H1 (cell line): ENCODE data around the gene TRIM47. TPM values are rescaled to one million over a fixed set of nuclear protein-coding genes. Genes with fewer than 3 reads are reported as not detected.

Experiments used
- CBX5 ChIP-seq: fragments of 300-800, 300-1000 bp; sonication (generic); IDR thresholded peaks from 2 replicates; pipeline ENCODE4 v1.7.1; 2016; ENCODE audit warnings: antibody characterized with exemption, low read length, low read depth
- CHD1 ChIP-seq: IDR thresholded peaks from 2 replicates; pipeline ENCODE4 v1.6.1; 2012; ENCODE audit warnings: low read depth, low read length, improper control_type of control experiment
- GTF2F1 ChIP-seq: IDR thresholded peaks from 2 replicates; pipeline ENCODE4 v1.6.1; 2012; ENCODE audit warnings: low read depth, low read length, improper control_type of control experiment, borderline replicate concordance
- POLR2AphosphoS5 ChIP-seq: IDR thresholded peaks from 2 replicates; pipeline ENCODE4 v1.6.1; 2011; ENCODE audit warnings: low read depth, low read length
- RAD21 ChIP-seq, 2 experiments: IDR thresholded peaks in 1 of 2; conservative IDR thresholded peaks in 1 of 2; 2 replicates each; pipeline ENCODE4 v1.6.1; 2011; ENCODE audit warnings: low read depth in 2 of 2, low read length in 2 of 2, improper control_type of control experiment in 1 of 2, inconsistent platforms in 1 of 2, mild to moderate bottlenecking in 1 of 2, moderate library complexity in 1 of 2
- SP1 ChIP-seq: IDR thresholded peaks from 2 replicates; pipeline ENCODE4 v1.6.1; 2011; ENCODE audit warnings: low read depth, low read length
- YY1 ChIP-seq: IDR thresholded peaks from 2 replicates; pipeline ENCODE4 v1.6.1; 2011; ENCODE audit warnings: low read depth, mild to moderate bottlenecking, low read length
- polyA plus RNA-seq, 7 experiments: library from polyadenylated mRNA; depleted of rRNA in 3 of 7; stranded (reverse) in 5 of 7; unstranded in 2 of 7; fragments of >200 nt in 5 of 7; fragments of 200-250 nt in 2 of 7; gene quantifications; 1 replicate in 5 of 7; 2 replicates in 1 of 7; 4 replicates in 1 of 7; pipeline versions ENCODE4 v1.2.1 to v1.2.3, GENCODE V29; 2011 to 2013; ENCODE audit warnings: missing spikeins in 2 of 7, mixed read lengths in 2 of 7
- total RNA-seq: library from RNA; stranded (reverse); fragmentation: NEBNext Ultra II Directional; extraction: Animal tissue kit (Norgen Biotek cat#: 25700); gene quantifications from 2 replicates; pipeline ENCODE4 v1.2.1, GENCODE V29; 2021
- TF ChIP-seq, protein P1 (sequence below), 3 experiments: IDR thresholded peaks; 1 replicate in 2 of 3; 2 replicates in 1 of 3; pipeline versions ENCODE4 v1.5.1 to v1.6.1; 2011; ENCODE audit warnings: low read length in 3 of 3, mild to moderate bottlenecking in 3 of 3, inconsistent platforms in 2 of 3, low read depth in 1 of 3, moderate library complexity in 1 of 3; ENCODE audit not compliant: insufficient read depth in 1 of 3; ENCODE audit errors: control extremely low read depth in 1 of 3

Gene TRIM47
- total and polyA plus RNA-seq, 2 of the 8 experiments (the other 6 are each of a cell fraction or from before 2014, with no cell fraction given) = 6.3 to 6.4 TPM

GRCh38 chr17:75895370-75896155, 17.2 kb upstream of the TRIM47 start (continued):
- TF ChIP-seq RAD21 (IDR thresholded peaks at IDR 0.05 in 1 of 2, conservative IDR thresholded peaks at IDR 0.05 in 1 of 2; ENCODE audit: low read depth in 2 of 2, low read length in 2 of 2) (peak; percentile 23 to 25; a peak in 2 of 4 replicates), GTF2F1 (no peak), CHD1 (no peak), CBX5 (no peak), POLR2AphosphoS5 (peak; percentile 31; the same call in 1 of the 2 replicates), SP1 (no peak), YY1 (peak; percentile 2; the same call in 1 of the 2 replicates)
- TF ChIP-seq, protein P1, sequence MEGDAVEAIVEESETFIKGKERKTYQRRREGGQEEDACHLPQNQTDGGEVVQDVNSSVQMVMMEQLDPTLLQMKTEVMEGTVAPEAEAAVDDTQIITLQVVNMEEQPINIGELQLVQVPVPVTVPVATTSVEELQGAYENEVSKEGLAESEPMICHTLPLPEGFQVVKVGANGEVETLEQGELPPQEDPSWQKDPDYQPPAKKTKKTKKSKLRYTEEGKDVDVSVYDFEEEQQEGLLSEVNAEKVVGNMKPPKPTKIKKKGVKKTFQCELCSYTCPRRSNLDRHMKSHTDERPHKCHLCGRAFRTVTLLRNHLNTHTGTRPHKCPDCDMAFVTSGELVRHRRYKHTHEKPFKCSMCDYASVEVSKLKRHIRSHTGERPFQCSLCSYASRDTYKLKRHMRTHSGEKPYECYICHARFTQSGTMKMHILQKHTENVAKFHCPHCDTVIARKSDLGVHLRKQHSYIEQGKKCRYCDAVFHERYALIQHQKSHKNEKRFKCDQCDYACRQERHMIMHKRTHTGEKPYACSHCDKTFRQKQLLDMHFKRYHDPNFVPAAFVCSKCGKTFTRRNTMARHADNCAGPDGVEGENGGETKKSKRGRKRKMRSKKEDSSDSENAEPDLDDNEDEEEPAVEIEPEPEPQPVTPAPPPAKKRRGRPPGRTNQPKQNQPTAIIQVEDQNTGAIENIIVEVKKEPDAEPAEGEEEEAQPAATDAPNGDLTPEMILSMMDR (IDR thresholded peaks at IDR 0.05; ENCODE audit: control extremely low read depth in 1 of 3, insufficient read depth in 1 of 3, low read depth in 1 of 3, low read length in 3 of 3) = peak; percentile 49 to 71 (median 70)
